Lower leg skin (tissue), 3 donors: ENCODE results near the gene DNAI7.

Experiments
- CTCF ChIP-seq, 3 donors: fragments of 450-650 bp; IDR thresholded peaks; one replicate each; pipeline ENCODE4 v1.5.1; 2016; ENCODE audit warnings: antibody characterized with exemption in 3 of 3, mild to moderate bottlenecking in 3 of 3, moderate library complexity in 2 of 3
- POLR2A ChIP-seq, 2 donors: fragments of 450-650 bp; IDR thresholded peaks; one replicate each; pipeline ENCODE4 v1.6.1; 2016 to 2017; ENCODE audit warnings: antibody characterized with exemption in 2 of 2, mild to moderate bottlenecking in 1 of 2, moderate library complexity in 1 of 2

- no peak for TF ChIP-seq CTCF (IDR thresholded peaks at IDR 0.05)
- no peak for TF ChIP-seq POLR2A (IDR thresholded peaks at IDR 0.05)
Measured at GRCh38 chr12:25115677-25116076, 79.3 kb downstream of the DNAI7 start.
